SIG-M5 treated with dmso at 0.1 percent for 504 hours (cell line): ENCODE measurements around the gene CFAP46.
"Not testable (repeated sequence)": the region's sequence is repeated elsewhere in the genome, so short reads cannot be mapped to it uniquely, and the experiment has no call there.

ENCODE experiments used
- DNase-seq: peaks from one replicate; lab custom pipeline; 2025; ENCODE audit not compliant: unreplicated experiment; lab: John Stamatoyannopoulos, UW

CFAP46 gene

GRCh38 chr10:132810141-132810806 is 132.1 kb downstream of the CFAP46 start:
- DNase-seq = no peak

DNA sequence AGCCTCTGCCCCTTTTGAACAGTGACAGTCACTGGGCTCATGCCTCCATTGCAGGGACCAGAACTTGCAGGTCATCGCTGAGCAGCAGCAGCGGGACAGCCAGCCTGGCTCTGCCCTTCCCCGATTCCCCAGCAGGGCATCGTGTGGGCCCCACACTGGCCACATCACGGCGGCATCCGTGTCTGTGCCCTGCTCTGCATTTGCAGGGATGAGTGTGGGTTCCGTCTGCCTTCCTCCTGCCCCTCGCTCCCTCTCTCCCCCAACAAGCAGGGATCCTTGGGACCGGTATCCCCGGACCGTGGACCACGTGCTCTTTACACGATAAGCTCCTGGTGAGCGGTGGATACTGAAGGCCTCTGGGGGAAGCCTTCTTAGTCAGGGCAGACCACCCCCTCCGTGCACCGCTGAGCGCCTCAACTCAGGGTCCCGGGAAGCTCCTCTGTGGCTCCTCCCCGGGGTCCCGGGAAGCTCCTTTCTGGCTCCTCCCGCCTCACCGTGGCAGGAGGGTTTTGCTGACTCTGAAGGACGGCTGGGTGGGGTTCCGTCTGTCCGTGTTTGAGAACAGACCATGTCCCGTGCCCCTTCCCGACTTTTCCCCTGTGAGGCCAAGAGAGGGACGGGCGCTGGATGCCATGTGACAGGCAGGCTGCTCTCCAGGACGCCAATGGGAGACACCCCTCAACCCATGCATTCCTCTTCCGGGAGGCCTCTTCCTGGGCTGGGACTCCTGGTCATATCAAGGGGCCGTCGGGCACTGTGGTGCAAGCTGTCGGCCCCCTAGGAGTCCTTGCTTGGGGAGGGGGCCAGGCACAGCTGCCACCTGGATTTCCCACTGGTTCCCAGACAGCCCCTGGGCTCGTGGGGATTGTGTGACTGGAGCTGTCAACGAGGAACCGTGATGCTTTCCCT is 132.9 kb downstream of the CFAP46 start:
- DNase-seq = no peak

DNA sequence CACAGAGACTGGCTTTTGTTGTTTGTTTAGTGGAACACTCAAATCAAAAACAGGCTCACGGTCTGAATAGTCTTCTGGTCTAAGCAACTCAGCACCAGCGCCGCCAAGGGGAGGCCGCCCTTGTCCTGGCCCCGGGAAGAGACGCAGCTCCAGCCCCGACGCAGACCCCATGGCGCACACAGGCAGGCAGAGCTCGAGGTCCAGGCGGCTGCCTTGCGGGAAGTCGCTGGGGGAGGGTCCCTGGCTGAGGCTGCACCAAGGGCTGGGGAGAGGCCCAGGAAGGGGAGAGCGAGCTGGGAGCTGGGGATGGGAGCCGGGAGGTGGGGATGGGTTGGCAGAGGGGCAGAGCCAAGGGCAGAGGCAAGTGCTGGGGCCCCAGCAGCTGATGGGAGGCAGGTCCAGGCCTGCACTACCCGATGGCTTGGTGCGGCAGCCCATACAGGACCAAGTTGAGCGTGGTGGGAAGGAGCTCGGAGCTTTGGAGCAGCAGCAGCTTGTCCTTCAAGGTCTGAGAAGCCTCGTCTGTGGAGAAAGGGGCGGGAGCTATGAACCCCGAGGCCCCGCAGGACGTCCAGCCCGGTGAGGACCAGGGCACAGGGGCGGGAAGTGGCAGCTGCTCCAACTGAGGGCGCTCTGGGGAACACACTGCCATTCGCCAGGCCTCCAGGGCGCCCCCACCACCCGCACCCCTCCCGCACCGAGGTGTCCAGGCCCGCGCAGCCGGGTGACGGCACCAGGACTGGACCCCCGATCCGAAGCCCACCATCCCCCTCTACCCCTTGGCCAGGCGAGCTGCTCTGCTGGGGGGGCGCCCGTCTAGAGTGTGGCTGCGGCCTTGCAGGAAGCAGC is 133.8 kb downstream of the CFAP46 start:
- no peak for DNase-seq

GRCh38 chr10:132807621-132808049 is 134.7 kb downstream of the CFAP46 start:
- DNase-seq = no peak

DNA sequence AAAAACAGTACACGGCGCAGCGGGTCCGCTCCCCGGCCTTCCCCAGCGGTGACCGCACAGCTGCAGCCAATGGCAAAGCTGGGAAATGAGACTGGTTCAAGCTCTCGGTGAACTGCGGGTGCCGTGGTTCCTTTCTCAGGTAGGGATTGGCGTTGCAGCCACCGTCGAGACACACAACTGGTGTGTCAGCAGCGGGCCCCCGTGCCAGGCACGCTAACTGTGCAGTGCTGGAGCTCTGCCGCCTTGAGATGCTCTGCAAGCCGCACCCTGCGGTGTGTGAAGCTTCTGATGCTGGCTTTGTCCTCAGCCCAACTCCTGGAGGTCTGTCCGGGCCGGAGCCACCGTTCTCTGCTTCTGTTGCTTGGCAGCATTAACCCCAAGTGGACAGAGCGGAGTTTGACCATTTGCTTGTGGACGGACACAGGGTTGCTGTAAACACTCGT is 135.8 kb downstream of the CFAP46 start:
- DNase-seq = no peak

GRCh38 chr10:132806110-132806509 is 136.3 kb downstream of the CFAP46 start:
- DNase-seq = no peak

GRCh38 chr10:132805599-132805998 is 136.8 kb downstream of the CFAP46 start:
- no peak for DNase-seq

- DNase-seq = no peak
These were observed 137.5 kb downstream of the CFAP46 start for GRCh38 chr10:132804785-132805426.

- no peak for DNase-seq
These were observed 138.1 kb downstream of the CFAP46 start for GRCh38 chr10:132804287-132804686.

DNA sequence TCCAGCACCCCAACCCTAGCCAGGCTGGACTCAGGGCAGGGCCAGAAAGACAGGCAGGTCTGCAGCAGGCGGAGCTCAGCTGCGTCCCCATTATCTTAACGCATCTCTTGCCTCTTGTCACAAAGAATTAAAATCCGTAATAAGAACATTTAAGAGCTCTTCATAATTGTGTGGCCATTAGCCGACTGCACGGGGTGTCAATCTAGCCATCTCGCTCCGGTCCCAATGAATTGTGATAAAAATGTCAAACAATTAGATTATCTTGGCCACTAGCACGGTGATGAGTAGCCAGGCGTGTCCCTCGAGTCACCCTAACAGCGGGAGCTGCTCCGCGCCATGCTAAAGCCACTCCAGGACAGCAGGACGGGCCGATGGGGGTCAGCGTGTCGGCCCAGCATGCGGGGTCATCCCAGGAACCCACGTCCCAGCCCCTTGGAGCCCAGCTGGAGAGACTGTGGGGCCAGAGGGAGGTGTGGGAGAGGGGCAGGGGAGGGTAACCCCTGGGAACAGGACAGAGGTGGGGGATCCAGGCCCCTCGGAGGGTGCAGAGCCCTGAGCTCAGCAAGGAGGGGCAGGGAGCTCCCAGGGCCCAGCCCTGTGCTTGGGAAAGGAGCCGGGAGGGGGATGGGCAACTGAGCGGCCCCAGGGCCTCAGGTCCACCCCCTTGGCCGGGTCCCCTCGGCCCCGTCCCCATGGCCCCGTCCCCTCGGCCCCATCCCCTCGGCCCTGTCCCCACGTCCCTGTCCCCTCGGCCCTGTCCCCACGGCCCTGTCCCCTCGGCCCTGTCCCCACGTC is 138.8 kb downstream of the CFAP46 start:
- no peak for DNase-seq

DNA sequence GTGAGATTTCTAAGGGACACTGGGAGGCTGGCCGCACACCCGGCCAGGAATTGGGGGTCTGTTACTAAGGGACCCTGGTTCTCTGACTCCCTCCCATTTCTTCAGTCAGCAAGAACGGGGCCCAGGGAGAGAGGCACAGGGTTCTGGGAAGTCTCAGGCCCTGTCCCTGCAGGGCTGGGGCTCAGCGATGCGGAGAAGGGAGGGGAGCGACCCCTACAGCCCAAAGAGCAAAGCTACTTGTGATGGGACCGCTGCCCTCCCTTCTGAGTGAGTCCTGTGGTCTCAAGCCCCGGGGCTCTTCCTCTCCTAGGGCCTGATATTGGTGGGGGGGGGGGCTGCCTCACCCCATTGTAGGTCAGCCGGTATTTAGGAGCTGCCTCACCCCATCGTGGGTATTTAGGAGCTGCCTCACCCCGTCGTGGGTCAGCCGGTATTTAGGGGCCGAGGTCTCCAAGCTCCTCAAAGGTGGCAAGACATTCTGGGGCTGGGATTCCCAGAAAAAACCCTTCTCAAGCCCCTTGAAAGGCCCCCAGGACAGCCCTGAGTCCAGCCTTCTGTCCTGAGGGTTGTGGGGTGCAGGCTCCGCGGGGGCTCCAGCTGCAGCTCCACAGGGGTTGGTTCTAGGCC is 139.6 kb downstream of the CFAP46 start:
- DNase-seq = no peak

DNA sequence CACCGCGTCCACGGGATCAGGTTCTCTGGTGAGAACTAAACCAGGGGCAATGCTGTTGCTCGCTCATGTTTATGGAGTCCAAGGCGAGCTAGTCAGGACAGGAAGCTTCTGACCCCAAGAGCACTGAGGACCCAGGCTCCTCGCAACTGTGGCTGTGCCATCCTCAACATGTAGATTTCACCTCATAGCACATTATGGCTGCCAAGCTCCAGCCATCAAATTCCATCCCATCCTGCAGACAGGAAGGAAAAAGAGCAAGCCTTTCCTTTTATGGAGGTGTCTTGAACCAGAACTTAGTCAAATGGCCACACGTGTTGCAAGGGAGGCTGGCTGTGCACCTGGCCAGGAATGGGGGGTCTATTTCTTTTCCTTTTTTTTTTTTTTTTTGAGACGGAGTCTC is 140.3 kb downstream of the CFAP46 start:
- no peak for DNase-seq

- no peak for DNase-seq
These were observed 142.5 kb downstream of the CFAP46 start for GRCh38 chr10:132799865-132800264.

- no peak for DNase-seq
These were observed 143.5 kb downstream of the CFAP46 start for GRCh38 chr10:132798876-132799275.

GRCh38 chr10:132798403-132798802 is 144.0 kb downstream of the CFAP46 start:
- DNase-seq = no peak

GRCh38 chr10:132797986-132798385 is 144.4 kb downstream of the CFAP46 start:
- not testable (repeated sequence) for DNase-seq

- no peak for DNase-seq
These were observed 145.5 kb downstream of the CFAP46 start for GRCh38 chr10:132796846-132797245.

- no peak for DNase-seq
These were observed 148.2 kb downstream of the CFAP46 start for GRCh38 chr10:132793871-132794849.
